Endothelial cell (in vitro differentiated cells): ENCODE results near the gene COL26A1. TPM values are rescaled to one million over a fixed set of nuclear protein-coding genes. Genes with fewer than 3 reads are reported as not detected.
A peak's percentile ranks its signal among the peaks of the same experiment; 100 is the strongest.

ENCODE experiments used
- DNase-seq: peaks from one replicate; pipeline ENCODE4 v3.0.0; 2021; ENCODE audit warnings: low spot score
- H3K27ac Mint-ChIP-seq: one replicate; pipeline ENCODE4 v1.8.0; 2021; ENCODE audit warnings: mixed read lengths, inconsistent platforms; ENCODE audit not compliant: unreplicated experiment
- H3K27me3 Mint-ChIP-seq: one replicate; pipeline ENCODE4 v1.8.0; 2021; ENCODE audit warnings: mild to moderate bottlenecking, moderate library complexity, mixed read lengths, inconsistent platforms; ENCODE audit not compliant: unreplicated experiment
- H3K36me3 Mint-ChIP-seq: one replicate; pipeline ENCODE4 v1.8.0; 2021; ENCODE audit warnings: mild to moderate bottlenecking, low read depth, mixed read lengths, inconsistent platforms; ENCODE audit not compliant: unreplicated experiment
- H3K4me1 Mint-ChIP-seq: one replicate; pipeline ENCODE4 v1.8.0; 2021; ENCODE audit warnings: mild to moderate bottlenecking, mixed read lengths, inconsistent platforms; ENCODE audit not compliant: unreplicated experiment
- H3K4me3 Mint-ChIP-seq: one replicate; pipeline ENCODE4 v1.8.0; 2021; ENCODE audit warnings: mild to moderate bottlenecking, mixed read lengths, inconsistent platforms; ENCODE audit not compliant: unreplicated experiment
- H3K9me3 Mint-ChIP-seq: one replicate; pipeline ENCODE4 v1.8.0; 2021; ENCODE audit warnings: mixed read lengths, inconsistent platforms; ENCODE audit not compliant: unreplicated experiment
- total RNA-seq: library from RNA; stranded (reverse); fragmentation: NEBNext Ultra II Directional; extraction: Animal tissue kit (Norgen Biotek cat#: 25700); gene quantifications from one replicate; pipeline ENCODE4 v1.2.1, GENCODE V29; 2021; ENCODE audit not compliant: unreplicated experiment
- TF ChIP-seq, protein P1 (sequence below): fragments of 200-600 bp; sonication (generic); IDR thresholded peaks from one replicate; pipeline ENCODE4 v1.5.0; 2021; ENCODE audit warnings: antibody characterized with exemption; ENCODE audit not compliant: unreplicated experiment

Gene COL26A1
- total RNA-seq, 1 donor from 2014 or later = 6.1 TPM

DNA sequence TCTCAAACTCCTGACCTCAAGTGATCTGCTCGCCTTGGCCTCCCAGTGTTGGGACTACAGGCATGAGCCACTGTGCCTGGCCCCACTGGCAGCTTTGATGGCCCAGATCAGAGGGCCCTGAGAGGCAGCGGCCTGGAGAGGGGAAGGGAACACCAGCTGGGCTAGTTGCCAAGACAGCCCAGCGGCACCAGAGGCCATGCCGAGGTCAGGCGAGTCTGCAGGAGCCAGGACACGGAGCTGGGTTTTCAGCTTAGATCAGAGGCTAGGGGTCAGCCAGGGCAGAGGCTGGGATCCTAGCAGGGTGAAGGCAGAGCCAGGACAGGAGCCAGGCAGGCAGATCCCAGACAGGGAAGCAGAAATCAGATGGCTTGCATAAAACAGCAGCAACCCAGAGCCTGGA lies 173.6 kb downstream of the COL26A1 start:
- no peaks in the 10 kb centered on the region for H3K9me3 Mint-ChIP-seq
- H3K27ac Mint-ChIP-seq = no peak overlapping the region
- H3K27me3 Mint-ChIP-seq = peaks cover 2% of the 10 kb centered on the region
- no peak for DNase-seq
- H3K4me3 Mint-ChIP-seq = no peak overlapping the region
- peaks cover 2% of the 10 kb centered on the region for H3K4me1 Mint-ChIP-seq
- TF ChIP-seq, protein P1, sequence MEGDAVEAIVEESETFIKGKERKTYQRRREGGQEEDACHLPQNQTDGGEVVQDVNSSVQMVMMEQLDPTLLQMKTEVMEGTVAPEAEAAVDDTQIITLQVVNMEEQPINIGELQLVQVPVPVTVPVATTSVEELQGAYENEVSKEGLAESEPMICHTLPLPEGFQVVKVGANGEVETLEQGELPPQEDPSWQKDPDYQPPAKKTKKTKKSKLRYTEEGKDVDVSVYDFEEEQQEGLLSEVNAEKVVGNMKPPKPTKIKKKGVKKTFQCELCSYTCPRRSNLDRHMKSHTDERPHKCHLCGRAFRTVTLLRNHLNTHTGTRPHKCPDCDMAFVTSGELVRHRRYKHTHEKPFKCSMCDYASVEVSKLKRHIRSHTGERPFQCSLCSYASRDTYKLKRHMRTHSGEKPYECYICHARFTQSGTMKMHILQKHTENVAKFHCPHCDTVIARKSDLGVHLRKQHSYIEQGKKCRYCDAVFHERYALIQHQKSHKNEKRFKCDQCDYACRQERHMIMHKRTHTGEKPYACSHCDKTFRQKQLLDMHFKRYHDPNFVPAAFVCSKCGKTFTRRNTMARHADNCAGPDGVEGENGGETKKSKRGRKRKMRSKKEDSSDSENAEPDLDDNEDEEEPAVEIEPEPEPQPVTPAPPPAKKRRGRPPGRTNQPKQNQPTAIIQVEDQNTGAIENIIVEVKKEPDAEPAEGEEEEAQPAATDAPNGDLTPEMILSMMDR = no peak
- no peaks in the 10 kb centered on the region for H3K36me3 Mint-ChIP-seq

DNA sequence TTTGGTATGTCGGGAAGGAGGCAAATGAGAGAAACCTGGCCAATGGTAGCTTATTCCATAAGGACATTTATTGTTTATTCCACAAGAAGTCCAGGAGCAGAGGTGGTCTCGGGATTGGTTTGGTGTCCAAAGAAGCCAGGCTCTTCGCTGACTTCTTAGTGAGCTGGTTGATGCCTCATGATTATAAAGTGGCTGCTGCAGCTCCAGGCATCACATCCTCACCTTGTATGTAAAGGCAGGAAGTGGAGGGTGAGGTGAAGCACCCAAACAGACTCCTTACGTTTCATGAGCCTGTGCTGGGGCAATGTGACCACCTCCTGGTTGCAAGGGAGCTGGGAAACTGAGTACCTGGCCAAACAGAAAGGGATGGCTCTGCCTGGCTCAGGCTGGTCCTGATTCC lies 174.0 kb downstream of the COL26A1 start:
- peaks cover 2% of the 10 kb centered on the region for H3K4me1 Mint-ChIP-seq
- TF ChIP-seq, protein P1 = no peak
- no peaks in the 10 kb centered on the region for H3K9me3 Mint-ChIP-seq
- H3K27me3 Mint-ChIP-seq = peaks cover 1% of the 10 kb centered on the region
- H3K27ac Mint-ChIP-seq = no peak overlapping the region
- DNase-seq = no peak
- H3K4me3 Mint-ChIP-seq = no peak overlapping the region
- no peaks in the 10 kb centered on the region for H3K36me3 Mint-ChIP-seq

DNA sequence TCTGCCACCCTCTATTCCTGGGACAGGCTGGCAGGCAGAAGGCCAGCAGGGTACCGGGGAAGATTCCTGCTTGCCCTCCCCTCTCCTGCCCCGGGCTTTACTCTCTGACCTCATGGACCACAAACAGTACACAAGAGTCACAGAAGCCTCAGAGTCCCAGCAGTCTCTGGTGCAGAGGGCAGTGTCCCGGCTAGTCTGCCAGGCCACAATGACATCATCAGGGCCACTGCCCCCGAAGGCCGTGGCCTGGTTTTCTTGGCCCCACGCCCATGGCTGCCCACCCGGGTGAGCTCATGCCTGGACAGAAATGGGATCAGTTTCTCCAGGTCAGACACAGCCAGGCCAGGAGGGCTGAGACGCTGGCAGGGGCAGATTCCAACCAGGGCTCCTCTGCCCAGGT lies 174.5 kb downstream of the COL26A1 start:
- peaks cover 2% of the 10 kb centered on the region for H3K4me1 Mint-ChIP-seq
- no peak overlapping the region for H3K27ac Mint-ChIP-seq
- no peaks in the 10 kb centered on the region for H3K36me3 Mint-ChIP-seq
- H3K27me3 Mint-ChIP-seq = no peaks in the 10 kb centered on the region
- TF ChIP-seq, protein P1 = no peak
- no peak for DNase-seq
- no peaks in the 10 kb centered on the region for H3K9me3 Mint-ChIP-seq
- no peak overlapping the region for H3K4me3 Mint-ChIP-seq

DNA sequence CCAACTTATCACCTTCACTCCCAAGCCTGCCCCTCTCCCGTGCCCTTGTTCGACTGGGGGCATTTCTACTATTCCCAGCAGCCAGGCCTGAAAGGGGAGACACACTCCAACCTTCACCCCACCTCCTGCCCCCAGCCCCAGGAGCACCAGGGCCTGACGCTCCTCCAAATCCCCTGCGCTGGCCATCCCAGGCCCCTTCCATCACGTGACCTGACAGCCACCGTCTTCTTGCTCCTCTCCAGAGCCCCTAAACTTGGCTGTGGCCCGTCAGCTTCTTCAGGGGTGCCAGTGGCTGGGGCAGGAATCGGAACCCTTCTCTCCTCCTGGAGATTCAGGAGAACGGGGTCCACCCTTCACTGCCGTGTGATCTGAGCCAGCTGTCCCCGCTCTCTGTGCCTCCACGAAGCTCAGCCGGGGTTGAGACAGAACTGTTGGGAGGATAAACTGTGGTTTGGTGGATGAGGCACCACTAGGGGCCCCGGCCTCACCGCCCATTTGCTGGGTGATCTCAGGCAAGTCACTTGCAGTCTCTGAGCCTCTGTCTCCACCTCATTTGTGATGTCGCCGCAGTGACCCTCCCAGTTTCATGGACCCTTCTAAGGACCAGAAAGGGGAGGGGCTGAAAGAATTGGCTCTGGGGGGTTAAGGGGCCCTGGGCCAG lies 175.4 kb downstream of the COL26A1 start:
- H3K36me3 Mint-ChIP-seq = no peaks in the 10 kb centered on the region
- H3K27ac Mint-ChIP-seq = no peak overlapping the region
- H3K27me3 Mint-ChIP-seq = no peaks in the 10 kb centered on the region
- no peak overlapping the region for H3K4me3 Mint-ChIP-seq
- no peaks in the 10 kb centered on the region for H3K9me3 Mint-ChIP-seq
- H3K4me1 Mint-ChIP-seq = peaks cover 2% of the 10 kb centered on the region
- DNase-seq = no peak
- TF ChIP-seq, protein P1 = no peak

DNA sequence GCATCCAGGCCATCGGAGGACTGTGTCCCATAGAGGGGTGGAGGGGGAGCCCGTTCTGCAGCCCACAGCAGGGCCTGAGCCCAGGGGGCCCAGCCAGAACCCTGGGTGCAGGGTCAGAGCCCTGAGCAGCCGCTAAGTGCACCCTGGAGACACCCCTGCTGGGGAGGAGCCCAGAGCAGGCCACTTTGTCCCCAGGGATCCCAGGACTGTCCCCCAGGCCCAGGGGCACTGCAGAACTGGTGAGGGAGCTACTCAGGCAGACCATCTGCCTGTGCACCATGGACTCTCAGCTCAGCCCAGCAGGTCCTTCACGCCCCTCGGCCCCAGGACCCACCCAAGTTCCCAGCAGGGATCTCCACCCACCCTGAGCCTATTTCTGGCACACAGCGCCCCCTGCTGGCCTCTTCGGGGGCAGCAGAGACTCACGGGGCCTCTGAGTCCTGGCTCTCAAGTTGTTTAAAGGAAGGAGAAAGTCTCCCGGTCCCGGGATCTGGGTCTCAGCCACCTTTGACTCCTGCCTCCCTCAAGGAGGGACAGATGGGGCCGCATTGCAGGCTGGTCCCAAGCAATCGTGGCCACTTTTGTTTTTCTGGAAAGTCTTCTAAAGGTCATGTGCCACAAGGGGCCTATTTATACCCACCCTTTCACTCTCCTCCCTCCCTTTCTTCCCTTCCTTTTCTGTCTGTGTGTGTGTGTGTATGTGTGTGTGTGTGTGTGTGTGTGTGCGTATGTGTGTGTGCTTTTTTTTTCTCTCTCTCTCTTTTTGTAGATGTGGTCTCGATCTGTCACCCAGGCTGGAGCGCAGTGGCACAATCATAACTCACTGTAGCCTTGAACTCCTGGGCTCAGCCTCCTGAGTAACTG lies 176.2 kb downstream of the COL26A1 start:
- peak; percentile 84 for DNase-seq
- Mint-ChIP-seq H3K36me3 (no peaks in the 10 kb centered on the region), H3K27me3 (no peaks in the 10 kb centered on the region), H3K4me1 (peaks cover 2% of the 10 kb centered on the region), H3K4me3 (no peak overlapping the region), H3K27ac (peak overlapping the region; percentile 61), H3K9me3 (no peaks in the 10 kb centered on the region)
- TF ChIP-seq, protein P1 = peak; percentile 95
